NT2/D1 (cell line): ENCODE measurements around the gene PMM1.

Experiments
- DNase-seq: peaks from one replicate; pipeline ENCODE4 v3.0.0-alpha.2; 2011; ENCODE audit warnings: low read depth, low spot score
- H3K27me3 ChIP-seq: 2 replicates; pipeline ENCODE4 v1.6.0; 2011; ENCODE audit warnings: mild to moderate bottlenecking; ENCODE audit not compliant: insufficient read length, insufficient read depth
- H3K36me3 ChIP-seq: 2 replicates; pipeline ENCODE4 v1.6.1; 2011; ENCODE audit warnings: mild to moderate bottlenecking, low read length, mixed read lengths; ENCODE audit not compliant: insufficient read depth, insufficient read length
- H3K4me1 ChIP-seq: 2 replicates; pipeline ENCODE4 v1.5.1; 2011; ENCODE audit not compliant: insufficient read depth, insufficient read length
- H3K4me3 ChIP-seq: 2 replicates; pipeline ENCODE4 v1.5.1; 2011; ENCODE audit warnings: low read depth; ENCODE audit not compliant: insufficient read length
- H3K9ac ChIP-seq: 2 replicates; pipeline ENCODE4 v1.6.0; 2011; ENCODE audit warnings: low read depth; ENCODE audit not compliant: insufficient read length
- H3K9me3 ChIP-seq: 2 replicates; pipeline ENCODE4 v1.5.1; 2011; ENCODE audit warnings: mild to moderate bottlenecking, low read length; ENCODE audit not compliant: insufficient read depth
- SUZ12 ChIP-seq: IDR thresholded peaks from 2 replicates; pipeline ENCODE4 v1.6.1; 2011; ENCODE audit not compliant: insufficient read length, insufficient read depth; ENCODE audit errors: extremely low read depth
- YY1 ChIP-seq: IDR thresholded peaks from 2 replicates; pipeline ENCODE4 v1.6.1; 2011; ENCODE audit not compliant: insufficient read length, insufficient read depth
- ZNF274 ChIP-seq: IDR thresholded peaks from 2 replicates; pipeline ENCODE4 v1.6.1; 2011; ENCODE audit warnings: mild to moderate bottlenecking, low read depth, low read length

PMM1 gene

GRCh38 chr22:41532908-41533825 lies 56.5 kb downstream of the PMM1 start:
- Histone ChIP-seq H3K27me3 (no peaks in the 10 kb centered on the region), H3K36me3 (peaks cover 69% of the 10 kb centered on the region), H3K9ac (peak overlapping the region; percentile 50), H3K4me1 (peaks cover 18% of the 10 kb centered on the region), H3K4me3 (no peak overlapping the region), H3K9me3 (no peaks in the 10 kb centered on the region)
- TF ChIP-seq SUZ12 (no peak), ZNF274 (no peak)
- peak; percentile 55 for DNase-seq

DNA sequence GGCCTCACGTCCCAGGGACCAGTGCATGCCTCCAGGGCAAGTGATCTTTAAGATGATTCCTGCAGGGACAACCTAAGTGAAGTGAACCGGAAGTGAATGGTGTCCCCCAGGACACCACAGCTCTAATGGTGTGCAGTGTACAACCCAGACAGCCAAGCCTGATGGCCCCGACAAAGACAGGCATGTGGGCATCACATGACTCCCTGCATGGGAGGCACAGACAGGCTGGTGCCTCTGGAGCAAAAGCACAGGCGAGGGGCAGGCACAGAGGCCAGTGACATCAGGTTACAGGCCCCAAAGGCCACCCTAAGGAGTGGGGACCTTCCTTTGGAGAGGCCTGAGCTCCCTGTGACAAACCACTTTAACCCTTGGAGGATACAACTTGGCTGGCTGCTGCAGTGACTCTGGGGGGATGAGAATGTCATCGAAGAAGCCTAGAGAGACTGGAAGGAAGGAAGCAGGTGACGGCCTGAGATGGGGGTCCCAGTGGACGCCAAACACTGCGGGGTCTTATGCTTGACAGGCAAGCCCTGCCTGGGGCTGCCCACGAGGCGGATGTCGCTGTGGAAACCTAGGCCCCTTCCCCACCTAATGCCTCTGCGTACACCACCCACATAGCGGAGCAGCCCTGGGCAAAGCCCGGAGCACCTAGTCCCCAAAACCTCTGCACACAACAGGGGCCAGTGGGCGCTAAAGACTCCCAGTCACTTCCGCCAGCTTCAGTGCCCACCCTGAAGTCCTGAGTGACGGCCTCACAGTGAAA lies 57.7 kb downstream of the PMM1 start:
- TF ChIP-seq SUZ12 (no peak), YY1 (no peak), ZNF274 (no peak)
- DNase-seq = no peak
- H3K9me3 ChIP-seq = no peaks in the 10 kb centered on the region
- H3K9ac ChIP-seq = peak overlapping the region; percentile 50
- H3K27me3 ChIP-seq = no peaks in the 10 kb centered on the region
- peaks cover 14% of the 10 kb centered on the region for H3K4me1 ChIP-seq
- H3K4me3 ChIP-seq = no peak overlapping the region
- peaks cover 74% of the 10 kb centered on the region for H3K36me3 ChIP-seq

- Histone ChIP-seq H3K9me3 (no peaks in the 10 kb centered on the region), H3K9ac (no peak overlapping the region), H3K36me3 (peaks cover 81% of the 10 kb centered on the region), H3K4me1 (peaks cover 14% of the 10 kb centered on the region), H3K27me3 (no peaks in the 10 kb centered on the region), H3K4me3 (no peak overlapping the region)
- no peak for DNase-seq
- TF ChIP-seq SUZ12 (no peak), YY1 (no peak), ZNF274 (no peak)
Observed at GRCh38 chr22:41530890-41531714, 58.5 kb downstream of the PMM1 start.

DNA sequence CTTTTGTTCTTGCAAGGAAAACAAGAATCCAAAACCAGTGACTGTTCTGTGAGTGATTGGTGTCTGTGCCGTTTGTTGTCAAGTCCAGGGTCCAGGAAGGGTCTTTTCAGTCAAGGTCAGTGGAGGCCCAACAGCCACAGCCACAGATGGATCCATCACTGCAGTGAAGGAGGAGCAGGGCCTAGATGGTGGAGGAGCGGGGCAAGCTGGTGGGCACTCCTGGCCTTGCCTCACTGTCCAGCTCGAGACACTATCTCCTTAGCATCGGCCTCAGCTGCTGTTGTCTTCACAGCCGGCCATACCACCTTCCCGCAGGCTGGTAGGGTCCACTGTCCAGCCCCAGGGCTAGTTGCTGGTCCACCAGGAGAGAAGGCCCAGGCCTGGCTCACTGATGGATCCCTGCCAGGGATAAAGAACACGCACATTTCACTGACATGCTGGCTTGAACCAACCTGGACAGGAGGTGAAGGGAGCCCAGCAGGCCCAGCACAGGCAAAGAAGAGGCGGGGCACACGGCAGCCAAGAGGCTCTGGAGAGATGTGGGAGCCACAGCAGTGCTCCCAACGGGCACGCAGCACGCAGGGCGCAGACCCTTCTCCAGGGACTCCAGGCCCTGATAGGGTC lies 60.6 kb downstream of the PMM1 start:
- H3K4me3 ChIP-seq = no peak overlapping the region
- H3K36me3 ChIP-seq = peaks cover 93% of the 10 kb centered on the region
- no peaks in the 10 kb centered on the region for H3K27me3 ChIP-seq
- no peak overlapping the region for H3K9ac ChIP-seq
- DNase-seq = no peak
- no peaks in the 10 kb centered on the region for H3K9me3 ChIP-seq
- peaks cover 20% of the 10 kb centered on the region for H3K4me1 ChIP-seq
- no peak for TF ChIP-seq SUZ12
- no peak for TF ChIP-seq ZNF274
- TF ChIP-seq YY1 = no peak

- H3K9ac ChIP-seq = no peak overlapping the region
- no peaks in the 10 kb centered on the region for H3K27me3 ChIP-seq
- DNase-seq = no peak
- no peak overlapping the region for H3K4me3 ChIP-seq
- no peaks in the 10 kb centered on the region for H3K9me3 ChIP-seq
- no peak for TF ChIP-seq SUZ12
- no peak for TF ChIP-seq ZNF274
- no peak for TF ChIP-seq YY1
- peaks cover 20% of the 10 kb centered on the region for H3K4me1 ChIP-seq
- H3K36me3 ChIP-seq = peaks cover 96% of the 10 kb centered on the region
Observed at GRCh38 chr22:41528132-41528766, 61.4 kb downstream of the PMM1 start.
